Stimulated activated CD4-positive, alpha-beta T cell treated with anti-CD3 and anti-CD28 coated beads, Interleukin-4, amount 100 ng/mL, for 4 hours (primary cell): Measurements from ENCODE around the gene PCDHGB5.
A peak's percentile ranks its signal among the peaks of the same experiment; 100 is the strongest.
"Not testable (repeated sequence)": the region's sequence is repeated elsewhere in the genome, so short reads cannot be mapped to it uniquely, and the experiment has no call there.

Experiments
- DNase-seq, 2 experiments: peaks; one replicate each; pipeline ENCODE4 v3.0.0-alpha.2; 2020

The PCDHGB5 gene

DNA sequence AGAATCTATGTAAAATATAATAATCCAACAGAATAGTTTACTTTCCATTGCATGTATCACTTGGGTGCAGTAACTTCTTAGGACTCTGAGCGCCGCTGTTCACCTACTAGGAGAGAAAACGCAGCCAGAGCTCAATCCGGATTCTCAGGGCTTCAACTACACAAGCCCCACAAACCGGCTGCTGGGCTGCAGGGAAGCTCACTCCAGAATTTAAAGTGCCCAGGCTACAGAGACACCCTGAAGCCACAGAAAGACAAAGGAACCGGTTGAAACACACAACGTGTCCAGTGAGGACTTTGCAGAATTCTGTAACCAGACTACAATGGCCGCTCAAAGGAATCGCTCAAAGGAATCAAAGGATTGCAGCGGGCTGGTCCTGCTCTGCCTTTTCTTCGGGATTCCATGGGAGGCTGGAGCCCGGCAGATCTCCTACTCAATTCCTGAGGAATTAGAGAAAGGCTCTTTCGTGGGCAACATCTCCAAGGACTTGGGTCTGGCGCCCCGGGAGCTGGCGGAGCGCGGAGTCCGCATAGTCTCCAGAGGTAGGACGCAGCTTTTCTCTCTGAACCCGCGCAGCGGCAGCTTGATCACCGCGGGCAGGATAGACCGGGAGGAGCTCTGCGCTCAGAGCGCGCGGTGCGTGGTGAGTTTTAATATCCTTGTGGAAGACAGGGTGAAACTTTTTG lies 15.2 kb downstream of the PCDHGB5 start, which contains the start of gene PCDHGA10:
Gene PCDHGA10, plus strand, starts transcription at position 134 of the 686 bp plus-strand sequence. Its CDS starts 189 bp downstream, at position 323.
- peak; percentile 44 to 52 for DNase-seq

DNA sequence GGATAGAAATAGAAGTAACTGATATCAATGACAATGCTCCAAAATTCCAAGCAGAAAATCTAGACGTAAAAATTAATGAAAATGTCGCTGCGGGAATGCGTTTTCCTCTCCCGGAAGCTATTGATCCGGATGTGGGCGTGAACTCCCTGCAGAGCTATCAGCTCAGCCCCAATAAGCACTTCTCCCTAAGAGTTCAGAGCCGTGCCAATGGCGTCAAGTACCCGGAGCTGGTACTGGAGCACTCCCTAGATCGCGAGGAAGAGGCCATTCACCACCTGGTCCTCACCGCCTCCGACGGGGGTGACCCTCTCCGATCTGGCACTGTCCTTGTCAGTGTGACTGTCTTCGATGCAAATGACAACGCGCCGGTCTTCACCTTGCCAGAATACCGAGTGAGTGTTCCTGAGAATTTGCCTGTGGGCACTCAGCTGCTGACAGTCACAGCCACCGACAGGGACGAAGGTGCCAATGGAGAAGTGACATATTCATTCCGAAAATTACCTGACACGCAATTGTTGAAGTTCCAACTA lies 15.9 kb downstream of the PCDHGB5 start:
- DNase-seq, result no peak

DNA sequence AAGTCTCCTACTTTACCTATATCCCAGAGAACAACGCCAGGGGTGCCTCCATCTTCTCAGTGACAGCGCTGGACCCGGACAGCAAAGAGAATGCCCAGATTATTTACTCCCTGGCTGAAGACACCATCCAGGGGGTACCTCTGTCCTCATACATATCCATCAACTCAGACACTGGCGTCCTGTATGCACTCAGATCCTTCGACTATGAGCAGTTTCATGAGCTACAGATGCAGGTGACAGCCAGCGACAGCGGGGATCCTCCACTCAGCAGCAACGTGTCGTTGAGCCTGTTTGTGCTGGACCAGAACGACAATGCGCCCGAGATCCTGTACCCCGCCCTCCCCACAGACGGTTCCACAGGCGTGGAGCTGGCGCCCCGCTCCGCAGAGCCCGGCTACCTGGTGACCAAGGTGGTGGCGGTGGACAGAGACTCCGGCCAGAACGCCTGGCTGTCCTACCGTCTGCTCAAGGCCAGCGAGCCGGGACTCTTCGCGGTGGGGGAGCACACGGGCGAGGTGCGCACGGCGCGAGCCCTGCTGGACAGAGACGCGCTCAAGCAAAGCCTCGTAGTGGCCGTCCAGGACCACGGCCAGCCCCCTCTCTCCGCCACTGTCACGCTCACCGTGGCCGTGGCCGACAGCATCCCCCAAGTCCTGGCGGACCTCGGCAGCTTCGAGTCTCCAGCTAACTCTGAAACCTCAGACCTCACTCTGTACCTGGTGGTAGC lies 17.0 kb downstream of the PCDHGB5 start:
- DNase-seq, result not testable (repeated sequence)

DNA sequence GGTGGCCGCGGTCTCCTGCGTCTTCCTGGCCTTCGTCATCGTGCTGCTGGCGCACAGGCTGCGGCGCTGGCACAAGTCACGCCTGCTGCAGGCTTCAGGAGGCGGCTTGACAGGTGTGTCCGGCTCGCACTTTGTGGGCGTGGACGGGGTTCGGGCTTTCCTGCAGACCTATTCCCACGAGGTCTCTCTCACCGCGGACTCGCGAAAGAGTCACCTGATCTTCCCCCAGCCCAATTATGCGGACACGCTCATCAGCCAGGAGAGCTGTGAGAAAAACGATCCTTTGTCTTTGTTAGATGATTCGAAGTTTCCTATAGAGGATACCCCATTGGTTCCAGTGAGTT lies 17.5 kb downstream of the PCDHGB5 start:
- not testable (repeated sequence) for DNase-seq

DNA sequence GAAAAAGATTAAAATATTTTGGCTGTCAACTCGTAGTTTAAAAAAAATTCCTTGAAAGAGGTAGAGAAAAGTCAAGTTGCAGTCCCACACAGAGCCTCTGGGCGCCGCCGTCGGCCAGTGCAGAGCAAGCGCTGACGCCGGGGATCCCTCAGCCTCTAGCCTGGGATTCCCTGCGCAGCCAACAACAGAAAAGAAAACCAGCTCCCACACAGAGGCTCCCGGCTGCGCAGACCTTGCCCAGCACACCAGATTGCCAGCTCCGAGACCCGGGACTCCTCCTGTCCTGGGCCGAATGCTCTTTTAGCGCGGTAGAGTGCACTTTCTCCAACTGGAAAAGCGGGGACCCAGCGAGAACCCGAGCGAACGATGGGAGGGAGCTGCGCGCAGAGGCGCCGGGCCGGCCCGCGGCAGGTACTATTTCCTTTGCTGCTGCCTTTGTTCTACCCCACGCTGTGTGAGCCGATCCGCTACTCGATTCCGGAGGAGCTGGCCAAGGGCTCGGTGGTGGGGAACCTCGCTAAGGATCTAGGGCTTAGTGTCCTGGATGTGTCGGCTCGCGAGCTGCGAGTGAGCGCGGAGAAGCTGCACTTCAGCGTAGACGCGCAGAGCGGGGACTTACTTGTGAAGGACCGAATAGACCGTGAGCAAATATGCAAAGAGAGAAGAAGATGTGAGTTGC lies 19.9 kb downstream of the PCDHGB5 start, which contains the start of gene PCDHGB7:
Gene PCDHGB7, plus strand, starts transcription at position 184 of the 679 bp plus-strand sequence. Its CDS starts 183 bp downstream, at position 367.
- DNase-seq, result peak; percentile 26 to 42

DNA sequence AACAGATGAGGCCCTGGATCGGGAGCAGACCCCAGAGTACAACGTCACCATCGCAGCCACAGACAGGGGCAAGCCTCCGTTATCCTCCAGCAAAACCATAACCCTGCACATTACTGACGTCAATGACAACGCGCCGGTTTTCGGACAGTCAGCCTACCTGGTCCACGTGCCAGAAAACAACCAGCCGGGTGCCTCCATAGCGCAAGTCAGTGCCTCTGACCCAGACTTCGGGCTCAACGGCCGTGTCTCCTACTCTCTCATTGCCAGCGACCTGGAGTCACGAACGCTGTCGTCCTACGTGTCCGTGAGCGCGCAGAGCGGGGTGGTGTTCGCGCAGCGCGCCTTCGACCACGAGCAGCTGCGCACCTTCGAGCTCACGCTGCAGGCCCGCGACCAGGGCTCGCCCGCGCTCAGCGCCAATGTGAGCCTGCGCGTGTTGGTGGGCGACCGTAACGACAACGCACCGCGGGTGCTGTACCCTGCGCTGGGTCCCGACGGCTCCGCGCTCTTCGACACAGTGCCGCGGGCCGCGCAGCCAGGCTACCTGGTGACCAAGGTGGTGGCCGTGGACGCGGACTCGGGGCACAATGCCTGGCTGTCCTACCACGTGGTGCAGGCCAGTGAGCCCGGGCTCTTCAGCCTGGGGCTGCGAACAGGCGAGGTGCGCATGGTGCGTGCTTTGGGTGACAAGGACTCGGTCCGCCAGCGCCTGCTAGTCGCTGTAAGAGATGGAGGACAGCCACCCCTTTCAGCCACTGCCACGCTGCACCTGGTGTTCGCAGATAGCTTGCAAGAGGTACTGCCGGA lies 21.5 kb downstream of the PCDHGB5 start:
- no peak for DNase-seq

DNA sequence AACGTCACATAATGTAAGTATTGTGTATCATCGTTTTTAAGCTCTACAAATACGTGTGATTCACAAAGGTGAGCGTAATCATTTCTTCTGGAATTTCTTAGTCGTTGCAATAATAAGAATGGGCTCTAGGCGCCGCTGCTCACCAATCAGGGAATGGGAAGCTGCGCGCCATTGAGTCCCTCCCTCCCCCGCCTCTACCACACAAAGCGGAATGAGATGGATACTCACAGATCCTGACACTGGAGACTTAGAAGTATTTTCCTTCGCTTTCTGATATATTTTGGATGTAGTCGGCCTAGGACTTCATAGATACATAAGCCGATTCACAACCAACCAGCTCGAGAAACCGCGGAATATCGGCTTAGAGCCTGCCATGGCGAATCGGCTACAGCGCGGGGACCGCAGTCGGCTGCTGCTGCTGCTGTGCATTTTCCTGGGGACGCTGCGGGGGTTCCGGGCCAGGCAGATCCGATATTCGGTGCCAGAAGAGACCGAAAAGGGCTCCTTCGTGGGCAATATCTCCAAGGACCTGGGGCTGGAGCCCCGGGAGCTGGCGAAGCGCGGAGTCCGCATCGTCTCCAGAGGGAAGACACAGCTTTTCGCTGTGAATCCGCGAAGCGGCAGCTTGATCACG lies 23.2 kb downstream of the PCDHGB5 start, which contains the start of gene PCDHGA11:
Gene PCDHGA11, plus strand, starts transcription at position 197 of the 634 bp plus-strand sequence. Its CDS starts 177 bp downstream, at position 374.
- DNase-seq, result peak in 1 of 2 experiments; percentile 18

DNA sequence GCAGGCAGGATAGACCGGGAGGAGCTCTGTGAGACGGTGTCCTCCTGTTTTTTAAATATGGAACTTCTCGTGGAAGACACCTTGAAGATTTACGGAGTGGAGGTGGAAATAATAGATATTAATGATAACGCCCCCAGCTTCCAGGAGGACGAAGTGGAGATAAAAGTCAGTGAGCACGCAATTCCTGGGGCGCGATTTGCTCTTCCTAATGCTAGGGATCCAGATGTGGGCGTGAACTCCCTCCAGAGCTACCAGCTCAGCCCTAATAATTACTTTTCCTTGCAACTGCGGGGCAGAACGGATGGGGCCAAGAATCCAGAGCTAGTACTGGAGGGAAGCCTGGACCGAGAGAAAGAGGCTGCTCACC lies 23.7 kb downstream of the PCDHGB5 start:
- no peak for DNase-seq

DNA sequence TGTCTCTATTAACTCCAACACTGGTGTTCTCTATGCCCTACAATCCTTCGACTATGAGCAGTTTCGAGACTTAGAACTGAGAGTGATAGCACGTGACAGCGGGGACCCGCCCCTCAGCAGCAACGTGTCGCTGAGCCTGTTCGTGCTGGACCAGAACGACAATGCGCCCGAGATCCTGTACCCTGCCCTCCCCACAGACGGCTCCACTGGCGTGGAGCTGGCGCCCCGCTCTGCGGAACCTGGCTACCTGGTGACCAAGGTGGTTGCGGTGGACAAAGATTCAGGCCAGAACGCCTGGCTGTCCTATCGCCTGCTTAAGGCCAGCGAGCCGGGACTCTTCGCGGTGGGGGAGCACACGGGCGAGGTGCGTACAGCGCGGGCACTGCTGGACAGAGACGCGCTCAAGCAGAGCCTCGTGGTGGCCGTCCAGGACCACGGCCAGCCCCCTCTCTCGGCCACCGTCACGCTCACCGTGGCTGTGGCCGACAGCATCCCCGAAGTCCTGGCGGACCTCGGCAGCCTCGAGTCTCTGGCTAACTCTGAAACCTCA lies 25.1 kb downstream of the PCDHGB5 start:
- DNase-seq, result no peak

DNA sequence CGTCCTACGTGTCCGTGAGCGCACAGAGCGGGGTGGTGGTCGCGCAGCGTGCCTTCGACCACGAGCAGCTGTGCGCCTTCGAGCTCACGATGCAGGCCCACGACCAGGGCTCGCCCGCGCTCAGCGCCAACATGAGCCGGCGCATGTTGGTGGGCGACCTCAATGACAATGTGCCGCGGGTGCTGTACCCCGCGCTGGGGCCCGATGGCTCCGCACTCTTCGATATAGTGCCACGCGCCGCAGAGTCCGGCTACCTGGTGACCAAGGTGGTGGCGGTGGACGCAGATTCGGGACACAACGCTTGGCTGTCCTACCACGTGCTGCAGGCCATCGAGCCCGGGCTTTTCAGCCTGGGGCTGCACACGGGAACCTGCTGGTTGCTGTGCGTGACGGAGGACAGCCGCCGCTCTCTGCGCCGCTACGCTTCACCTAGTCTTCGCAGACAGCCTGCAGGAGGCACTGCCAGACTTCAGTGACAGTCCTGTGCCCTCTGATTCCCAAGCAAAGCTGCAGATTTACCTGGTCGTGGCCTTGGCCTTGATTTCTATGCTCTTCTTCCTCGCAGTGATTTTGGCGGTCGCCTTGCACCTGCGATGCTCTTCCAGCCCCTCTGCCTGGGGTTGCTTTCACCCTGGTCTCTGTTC lies 30.2 kb downstream of the PCDHGB5 start:
- DNase-seq, result no peak

DNA sequence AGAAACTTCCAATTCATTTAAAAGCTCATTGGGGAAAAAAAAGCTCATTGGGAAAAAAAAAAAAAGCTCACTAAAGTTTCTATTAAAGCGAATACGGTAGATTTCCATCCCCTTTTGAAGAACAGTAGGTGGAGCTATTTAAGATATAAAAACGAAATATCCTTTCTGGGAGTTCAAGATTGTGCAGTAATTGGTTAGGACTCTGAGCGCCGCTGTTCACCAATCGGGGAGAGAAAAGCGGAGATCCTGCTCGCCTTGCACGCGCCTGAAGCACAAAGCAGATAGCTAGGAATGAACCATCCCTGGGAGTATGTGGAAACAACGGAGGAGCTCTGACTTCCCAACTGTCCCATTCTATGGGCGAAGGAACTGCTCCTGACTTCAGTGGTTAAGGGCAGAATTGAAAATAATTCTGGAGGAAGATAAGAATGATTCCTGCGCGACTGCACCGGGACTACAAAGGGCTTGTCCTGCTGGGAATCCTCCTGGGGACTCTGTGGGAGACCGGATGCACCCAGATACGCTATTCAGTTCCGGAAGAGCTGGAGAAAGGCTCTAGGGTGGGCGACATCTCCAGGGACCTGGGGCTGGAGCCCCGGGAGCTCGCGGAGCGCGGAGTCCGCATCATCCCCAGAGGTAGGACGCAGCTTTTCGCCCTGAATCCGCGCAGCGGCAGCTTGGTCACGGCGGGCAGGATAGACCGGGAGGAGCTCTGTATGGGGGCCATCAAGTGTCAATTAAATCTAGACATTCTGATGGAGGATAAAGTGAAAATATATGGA lies 32.8 kb downstream of the PCDHGB5 start, which contains the start of gene PCDHGA12:
Gene PCDHGA12, plus strand, starts transcription at position 176 of the 782 bp plus-strand sequence. Its CDS starts 253 bp downstream, at position 429.
- DNase-seq, result peak in 1 of 2 experiments; percentile 23

DNA sequence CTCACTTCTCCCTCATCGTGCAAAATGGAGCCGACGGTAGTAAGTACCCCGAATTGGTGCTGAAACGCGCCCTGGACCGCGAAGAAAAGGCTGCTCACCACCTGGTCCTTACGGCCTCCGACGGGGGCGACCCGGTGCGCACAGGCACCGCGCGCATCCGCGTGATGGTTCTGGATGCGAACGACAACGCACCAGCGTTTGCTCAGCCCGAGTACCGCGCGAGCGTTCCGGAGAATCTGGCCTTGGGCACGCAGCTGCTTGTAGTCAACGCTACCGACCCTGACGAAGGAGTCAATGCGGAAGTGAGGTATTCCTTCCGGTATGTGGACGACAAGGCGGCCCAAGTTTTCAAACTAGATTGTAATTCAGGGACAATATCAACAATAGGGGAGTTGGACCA lies 33.5 kb downstream of the PCDHGB5 start:
- DNase-seq, result no peak

DNA sequence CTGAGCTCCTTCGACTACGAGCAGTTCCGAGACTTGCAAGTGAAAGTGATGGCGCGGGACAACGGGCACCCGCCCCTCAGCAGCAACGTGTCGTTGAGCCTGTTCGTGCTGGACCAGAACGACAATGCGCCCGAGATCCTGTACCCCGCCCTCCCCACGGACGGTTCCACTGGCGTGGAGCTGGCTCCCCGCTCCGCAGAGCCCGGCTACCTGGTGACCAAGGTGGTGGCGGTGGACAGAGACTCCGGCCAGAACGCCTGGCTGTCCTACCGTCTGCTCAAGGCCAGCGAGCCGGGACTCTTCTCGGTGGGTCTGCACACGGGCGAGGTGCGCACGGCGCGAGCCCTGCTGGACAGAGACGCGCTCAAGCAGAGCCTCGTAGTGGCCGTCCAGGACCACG lies 34.6 kb downstream of the PCDHGB5 start:
- not testable (repeated sequence) for DNase-seq

DNA sequence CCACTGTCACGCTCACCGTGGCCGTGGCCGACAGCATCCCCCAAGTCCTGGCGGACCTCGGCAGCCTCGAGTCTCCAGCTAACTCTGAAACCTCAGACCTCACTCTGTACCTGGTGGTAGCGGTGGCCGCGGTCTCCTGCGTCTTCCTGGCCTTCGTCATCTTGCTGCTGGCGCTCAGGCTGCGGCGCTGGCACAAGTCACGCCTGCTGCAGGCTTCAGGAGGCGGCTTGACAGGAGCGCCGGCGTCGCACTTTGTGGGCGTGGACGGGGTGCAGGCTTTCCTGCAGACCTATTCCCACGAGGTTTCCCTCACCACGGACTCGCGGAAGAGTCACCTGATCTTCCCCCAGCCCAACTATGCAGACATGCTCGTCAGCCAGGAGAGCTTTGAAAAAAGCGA lies 35.0 kb downstream of the PCDHGB5 start:
- DNase-seq, result not testable (repeated sequence)

DNA sequence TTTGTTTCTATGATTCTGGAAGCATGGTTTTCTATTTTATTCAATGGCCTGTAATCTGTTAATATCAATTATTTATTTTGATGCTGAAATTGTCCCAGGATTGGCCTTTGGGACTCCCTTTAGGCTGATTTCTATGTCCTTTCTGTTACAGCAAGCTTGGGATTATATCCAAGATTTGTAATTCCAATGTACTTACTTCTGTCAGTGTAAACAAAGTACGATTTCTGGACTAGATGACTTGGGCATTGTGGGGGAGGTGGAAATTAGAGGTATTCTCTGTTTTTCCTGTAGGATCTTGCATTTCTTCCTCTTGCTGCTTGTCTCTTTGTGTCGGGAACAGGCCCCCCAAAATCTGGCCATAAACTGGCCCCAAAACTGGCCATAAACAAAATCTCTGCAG lies 36.3 kb downstream of the PCDHGB5 start:
- no peak for DNase-seq

DNA sequence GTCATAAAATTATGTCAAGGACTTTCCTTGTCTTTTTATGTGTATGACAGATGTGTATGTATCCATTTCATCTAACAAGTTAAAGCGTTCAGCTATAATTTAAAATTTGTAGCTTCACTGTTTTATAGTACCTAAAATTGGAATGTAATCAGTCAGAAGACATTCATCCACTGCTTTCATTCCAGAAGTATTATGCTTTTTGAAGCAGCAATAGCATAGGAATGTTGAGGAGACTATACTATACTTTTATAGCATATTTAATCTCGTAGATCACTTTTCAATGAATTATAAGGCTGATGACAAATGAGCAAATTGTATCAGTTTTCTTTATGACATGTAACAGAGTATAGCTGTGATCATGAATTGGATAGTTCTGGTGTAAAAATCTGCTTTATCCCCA lies 39.5 kb downstream of the PCDHGB5 start:
- no peak for DNase-seq

DNA sequence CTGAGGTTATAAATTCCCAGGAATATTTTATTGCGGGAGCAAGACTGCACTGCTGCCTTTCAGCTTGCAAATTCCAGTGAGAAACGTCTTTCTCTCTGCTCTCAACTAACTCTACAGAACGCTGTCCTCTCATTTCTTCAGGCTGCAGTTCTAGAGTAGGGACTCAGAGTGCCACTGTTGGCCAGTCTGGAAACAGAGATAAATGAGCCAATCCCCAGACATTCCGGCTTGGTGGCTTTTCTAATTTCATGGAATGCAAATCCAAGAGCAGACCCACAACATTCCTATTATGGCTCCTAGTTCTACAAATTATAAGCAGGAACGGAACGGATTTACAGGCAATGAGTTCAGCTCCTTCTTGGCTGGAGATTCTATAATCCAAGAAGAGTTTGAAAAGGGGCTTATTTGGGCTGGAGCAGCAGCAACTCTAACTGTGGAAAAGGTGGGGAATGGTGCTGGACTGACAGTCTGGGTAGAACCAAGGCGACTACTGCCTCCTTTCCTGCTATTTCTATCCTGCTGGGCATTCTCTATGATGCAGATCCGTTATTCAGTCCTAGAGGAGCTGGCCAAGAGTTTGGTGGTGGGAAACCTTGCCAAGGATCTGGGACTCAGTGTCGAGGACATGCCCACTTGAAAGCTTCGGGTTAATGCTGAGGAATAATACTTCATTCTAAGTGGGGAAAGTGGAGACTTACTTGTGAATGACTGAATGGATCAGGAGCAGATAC lies 41.8 kb downstream of the PCDHGB5 start:
- no peak for DNase-seq

DNA sequence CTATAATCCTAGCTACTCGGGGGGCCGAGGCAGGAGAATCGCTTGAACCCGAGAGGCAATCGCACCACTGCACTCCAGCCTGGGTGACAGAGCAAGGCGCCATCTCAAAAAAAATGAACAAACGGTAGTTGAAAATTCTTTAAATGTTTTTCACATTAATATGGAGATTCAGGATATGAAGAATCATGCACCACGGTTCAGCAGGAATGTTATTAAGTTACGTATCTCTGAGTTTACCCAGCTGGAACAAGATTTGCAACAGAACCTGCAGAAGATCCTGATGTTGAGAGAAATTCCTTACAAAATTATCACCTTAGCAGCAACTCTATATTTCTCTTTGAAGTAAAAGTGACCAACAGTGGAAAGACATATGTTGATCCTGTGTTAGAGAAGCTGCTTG lies 42.6 kb downstream of the PCDHGB5 start:
- DNase-seq, result no peak

DNA sequence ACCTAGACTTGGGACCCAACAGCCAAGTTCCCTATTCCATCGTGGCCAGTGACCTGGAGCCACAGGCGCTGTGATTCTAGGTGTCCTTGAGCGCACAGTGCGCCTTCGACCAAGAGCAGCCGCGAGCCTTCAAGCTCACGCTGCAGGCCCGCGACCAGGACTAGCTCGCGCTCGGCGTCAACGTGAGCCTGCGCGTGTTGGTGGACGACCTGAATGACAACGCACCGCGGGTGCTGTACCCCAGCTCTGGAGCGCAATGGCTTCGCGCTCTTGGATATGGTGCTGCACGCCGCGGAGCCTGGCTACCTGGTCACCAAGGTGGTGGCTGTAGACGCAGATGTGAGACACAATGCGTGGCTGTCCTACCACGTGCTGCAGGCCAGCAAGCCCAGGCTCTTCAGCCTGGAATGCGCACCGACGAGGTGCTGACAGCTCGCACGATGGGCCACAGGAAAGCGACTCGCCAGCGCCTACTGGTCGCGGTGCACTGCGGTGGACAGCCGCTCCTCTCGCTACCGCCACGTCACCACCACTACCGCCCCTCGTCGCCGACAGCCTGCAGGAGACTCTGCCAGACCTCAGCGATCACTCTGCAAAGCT lies 43.9 kb downstream of the PCDHGB5 start:
- no peak for DNase-seq
